ENCODE data around the gene ALOX12B.

ALOX12B gene

DNA sequence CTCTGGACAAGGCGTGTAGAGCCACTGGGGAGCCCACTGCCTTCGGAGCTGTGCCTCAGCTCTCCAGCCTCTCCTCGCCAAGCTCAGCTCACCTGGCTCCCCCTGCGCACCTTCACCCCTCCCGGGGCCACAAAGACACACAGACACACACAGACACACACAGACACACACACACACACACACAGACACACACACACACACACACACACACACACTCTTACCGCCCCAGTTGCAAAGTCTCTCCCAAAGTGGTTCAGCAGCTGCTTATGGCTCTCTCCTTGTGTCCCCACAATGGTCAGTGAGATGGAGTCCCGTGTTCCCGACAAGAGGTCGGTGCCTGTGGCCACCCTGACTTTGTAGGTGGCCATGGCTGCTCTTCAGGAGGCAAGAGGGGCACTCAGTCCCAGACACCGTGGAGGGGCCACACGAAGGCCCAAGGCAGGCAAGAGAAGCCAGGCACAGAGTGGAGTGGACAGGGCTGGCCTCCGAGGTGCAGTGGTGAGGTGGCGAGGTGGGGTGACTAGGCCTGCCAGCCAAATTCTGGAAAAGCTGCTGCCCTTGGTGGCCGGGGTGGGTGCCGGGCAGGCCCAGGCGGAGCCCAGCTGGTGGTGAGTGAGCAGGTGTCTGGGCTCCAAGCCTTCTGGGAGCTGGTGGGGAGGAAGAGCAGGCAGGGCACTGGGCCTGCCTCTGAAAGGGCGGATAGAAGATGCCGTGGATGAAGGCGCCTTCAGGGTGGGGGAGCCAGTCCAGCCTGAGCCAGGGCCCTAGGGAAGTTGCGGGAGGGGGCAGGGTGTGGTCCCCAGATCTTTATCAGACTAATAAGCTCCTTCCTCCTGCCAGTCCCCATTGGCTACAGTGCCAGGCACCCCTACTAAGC is at the start of gene ALOX12B:
Gene ALOX12B, minus strand, starts transcription at position 642 of the 877 bp plus-strand sequence. Its CDS starts 274 bp downstream, at position 368.
- DNase-seq: no peak

GRCh38 chr17:8133941-8134340 is 46.4 kb upstream of the ALOX12B start:
- DNase-seq: no peak

DNA sequence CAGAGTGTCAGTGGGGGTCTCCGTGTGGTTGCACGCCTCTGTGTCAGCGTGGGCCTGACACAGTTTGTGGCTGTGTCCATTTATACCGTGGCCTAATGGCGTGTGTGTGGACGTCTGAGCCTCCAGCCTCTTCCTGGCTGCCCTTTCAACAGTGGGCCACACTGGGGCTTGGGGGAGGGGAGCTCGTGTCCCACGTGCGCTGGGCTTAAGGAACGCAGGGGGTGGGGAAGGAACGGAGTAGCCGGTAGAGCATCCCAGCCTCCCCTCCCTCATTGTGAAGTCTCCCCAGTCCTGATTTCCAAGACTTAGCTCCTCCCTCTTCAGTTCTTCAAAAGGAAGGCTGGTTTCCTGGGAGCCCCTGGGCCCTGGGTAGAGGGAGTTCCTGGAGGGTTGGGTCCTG is 45.9 kb upstream of the ALOX12B start:
- no peak for DNase-seq

DNA sequence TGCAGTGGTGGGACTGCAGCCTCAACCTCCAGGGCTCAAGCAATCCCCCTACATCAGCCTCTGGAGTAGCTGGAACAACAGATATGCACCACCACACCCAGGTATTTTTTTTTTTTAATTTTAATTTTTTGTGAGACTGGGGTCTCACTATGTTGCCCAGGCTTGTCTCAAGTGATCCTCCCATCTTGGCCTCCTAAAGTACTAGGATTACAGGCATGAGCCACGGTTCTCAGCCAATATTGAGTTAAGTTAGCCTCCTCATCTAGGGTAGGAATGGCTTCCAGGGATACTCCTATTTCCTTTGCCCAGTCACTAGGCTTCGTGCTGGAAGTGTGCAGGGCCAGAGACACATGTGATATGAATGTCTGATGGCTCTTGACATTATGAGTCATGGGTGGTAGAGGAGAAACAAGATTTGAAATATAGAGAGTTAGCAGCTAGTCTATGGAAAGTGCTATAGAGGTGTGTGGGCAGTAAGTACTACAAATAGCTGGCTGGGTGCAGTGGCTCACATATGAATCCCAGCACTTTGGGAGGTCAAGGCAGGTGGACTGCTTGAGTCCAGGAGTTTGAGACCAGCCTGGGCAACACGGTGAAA is 44.4 kb upstream of the ALOX12B start:
- no peak for DNase-seq

DNA sequence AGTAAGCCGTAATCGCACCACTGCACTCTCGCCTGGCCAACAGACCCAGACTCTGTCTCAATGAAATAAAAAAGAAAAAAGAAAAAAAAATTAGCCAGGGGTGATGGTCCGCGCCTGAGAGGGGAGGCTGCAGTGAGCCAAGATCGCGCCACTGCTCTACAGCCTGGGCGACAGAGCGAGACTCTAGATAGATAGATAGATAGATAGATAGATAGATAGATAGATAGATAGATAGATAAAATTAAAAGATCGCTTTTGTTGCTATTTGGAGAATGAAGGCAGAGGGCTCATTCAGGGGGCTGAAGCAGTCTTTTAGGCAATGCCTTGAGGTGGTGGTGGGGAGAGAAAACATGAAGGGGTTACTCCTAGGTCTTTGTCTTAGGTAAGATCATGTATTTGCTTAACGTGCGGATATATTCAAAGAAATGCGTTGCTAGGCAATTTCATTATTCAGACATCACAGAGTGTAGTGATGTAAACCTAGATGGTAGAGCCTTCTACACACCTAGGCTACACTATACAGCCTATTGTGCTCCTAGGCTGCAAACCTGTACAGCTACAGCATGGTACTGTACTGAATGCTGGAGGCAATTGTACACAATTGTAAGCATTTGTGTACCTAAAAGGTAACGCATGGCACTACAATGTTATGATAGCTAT is 40.7 kb upstream of the ALOX12B start:
- DNase-seq: no peak

DNA sequence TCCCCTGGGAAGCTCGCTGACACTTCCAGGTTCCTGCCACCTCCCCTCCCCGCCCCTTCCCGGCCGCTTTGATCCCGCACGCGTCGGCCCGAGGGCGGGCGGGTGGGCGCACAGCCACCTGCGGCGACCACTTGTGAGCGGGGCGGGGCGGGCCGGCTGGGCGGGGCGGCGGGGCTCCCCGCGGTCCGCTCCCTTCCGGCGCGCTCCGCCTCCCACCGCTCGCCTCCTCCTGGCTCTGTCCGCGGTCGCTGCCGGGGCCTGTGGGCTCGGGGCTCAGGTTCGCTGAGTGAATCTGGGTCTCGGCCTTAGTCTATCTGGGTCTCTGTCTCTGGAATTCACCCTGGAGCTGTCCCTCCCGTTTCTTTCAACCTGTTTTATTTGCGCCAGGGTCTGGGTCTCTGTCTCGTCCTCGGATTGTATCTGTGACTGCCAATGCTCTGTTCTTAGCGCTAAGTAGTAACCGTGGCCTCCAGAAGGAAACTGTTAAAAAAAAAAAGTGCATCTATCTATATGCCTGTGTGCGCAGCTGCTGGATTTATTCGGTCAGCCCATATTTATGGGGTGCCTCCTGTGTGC is 39.1 kb upstream of the ALOX12B start:
- DNase-seq: no peak

DNA sequence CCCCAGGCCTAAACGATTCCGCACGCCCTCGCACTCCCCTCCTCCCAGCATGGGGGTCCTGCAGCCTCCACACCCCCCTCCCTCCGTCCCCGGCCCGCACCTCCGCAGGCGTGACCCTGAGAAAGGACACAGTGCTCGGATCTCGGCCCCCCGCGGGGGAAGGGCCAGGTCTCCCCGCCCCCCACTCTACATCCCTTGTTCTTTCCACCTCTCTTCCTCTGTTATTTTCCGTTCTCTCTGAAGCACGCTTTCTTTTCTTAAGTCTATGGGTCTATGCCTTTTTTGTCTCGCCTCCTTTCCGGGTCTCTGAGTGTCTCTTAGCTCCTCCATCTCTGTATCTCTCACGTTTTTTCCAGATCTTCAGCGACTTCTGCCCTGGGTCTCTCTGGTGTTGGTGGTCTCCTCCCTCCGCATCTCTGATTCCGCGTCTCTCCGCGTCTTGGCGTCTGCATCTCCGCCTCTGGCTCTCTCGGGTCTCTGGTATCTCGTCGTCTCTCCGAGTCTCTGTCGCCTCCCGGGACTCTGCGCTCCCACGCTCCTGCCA is 38.5 kb upstream of the ALOX12B start:
- DNase-seq: no peak

GRCh38 chr17:8125154-8125946 is 37.8 kb upstream of the ALOX12B start:
- DNase-seq: peak; percentile 83 to 87

DNA sequence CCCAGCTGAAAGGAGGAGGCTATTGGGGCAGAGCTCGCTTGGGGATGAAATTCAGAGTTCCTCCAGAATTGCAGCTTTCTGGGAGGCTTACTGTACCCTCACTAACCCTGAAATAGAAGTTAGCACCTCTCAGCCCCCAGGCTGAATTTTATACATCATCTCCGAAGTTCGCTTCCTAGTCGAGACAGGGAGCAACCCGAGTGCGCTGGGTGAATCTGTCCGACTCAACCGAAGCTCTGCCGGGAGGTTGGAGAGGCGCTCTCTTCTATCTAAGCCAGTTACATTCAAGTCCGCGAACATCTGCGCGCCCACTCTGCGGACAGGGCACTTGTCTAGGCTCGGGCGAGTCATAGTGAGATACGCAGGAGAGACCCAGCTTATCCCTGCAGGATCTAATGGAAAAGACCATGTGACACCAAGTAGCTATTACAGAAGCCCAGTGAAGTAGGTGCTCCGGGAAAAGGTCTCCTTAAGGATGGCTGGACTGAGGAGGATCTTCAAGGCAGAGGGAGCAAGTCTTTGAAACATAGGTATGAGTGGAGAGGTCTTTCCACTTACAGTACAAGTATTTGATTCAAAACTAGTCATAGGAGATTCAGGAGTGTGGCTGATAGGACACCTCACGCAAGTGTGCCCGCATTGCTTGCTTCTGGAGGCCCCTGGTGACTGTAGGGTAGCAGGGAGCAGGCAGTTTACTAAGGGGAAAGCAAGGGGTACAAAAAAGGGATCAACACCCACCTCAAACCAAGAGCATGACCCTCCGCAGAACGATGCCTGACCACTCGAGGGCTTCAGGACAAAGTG is 37.0 kb upstream of the ALOX12B start:
- DNase-seq: no peak

DNA sequence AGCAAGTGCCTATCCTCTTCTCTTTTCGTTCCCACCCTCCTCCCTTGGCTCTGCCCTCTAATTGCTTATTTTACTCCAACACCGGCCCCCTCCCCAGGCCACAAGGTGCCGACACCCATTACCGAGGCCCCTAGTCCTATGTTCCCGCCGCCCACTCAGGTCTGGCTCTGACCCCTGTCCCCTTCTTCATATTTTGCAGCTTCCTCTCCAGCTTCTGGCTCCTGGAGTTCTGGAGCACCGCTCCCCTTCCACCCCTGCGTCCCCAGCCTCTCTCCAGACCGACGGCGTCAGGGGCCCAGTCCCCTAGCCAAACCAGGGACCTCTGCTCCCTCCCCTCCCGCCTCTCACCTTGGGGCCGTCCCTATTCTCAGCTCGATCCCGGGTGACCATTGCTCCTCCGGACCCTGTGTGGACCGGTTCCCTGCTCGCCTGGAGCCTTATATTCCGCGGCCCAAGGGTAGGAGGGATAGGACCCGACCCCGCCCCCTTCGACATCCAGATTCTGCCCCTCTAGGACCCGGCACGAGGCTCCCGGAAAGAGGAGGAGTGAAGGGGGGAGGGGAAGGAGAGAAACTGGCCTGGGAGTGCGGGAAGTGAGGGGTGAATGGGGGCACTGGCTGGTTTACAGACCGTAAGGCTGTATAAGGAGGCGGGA is 36.3 kb upstream of the ALOX12B start, which contains the start of gene HES7:
Gene HES7, minus strand, starts transcription at position 412 of the 655 bp plus-strand sequence. Its CDS starts 22 bp downstream, at position 390.
- DNase-seq: no peak

DNA sequence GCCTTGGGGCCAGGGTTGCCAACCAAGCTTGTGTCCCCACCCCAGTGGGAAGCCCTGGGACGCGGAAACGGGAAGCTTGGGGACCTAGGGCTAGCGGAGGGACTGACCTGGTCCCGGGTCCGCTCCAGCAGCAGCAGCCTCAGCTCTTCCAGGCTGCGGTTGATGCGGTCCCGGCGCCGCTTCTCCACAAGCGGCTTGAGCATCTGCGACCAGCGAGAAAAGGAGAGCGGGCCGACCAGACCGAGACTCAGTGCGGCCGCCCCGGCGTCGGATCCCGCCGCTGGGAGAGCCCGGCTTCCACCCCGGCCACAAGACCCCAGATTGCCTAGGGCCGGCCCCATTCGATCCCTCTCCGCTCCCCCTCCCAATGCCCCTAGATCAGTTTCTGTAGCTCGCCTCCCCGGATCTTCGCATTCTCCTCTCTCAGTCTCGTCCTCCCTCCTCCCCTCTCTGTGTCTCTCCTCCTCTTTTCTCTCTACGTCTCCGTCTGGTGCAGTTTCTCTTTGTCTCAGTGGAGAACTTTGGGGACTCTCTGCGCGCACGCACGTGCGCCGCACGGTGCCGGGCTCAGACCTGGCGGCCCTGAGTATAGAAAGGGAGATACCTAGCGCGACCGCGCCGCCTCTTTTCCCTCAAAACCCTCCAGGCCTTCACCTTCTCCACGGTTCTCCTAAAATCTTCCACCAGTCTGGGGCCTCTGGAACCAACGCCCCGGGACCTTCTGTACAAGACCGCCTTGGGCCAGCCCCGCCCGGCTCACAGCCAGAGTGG is 35.6 kb upstream of the ALOX12B start:
- no peak for DNase-seq

- no peak for DNase-seq
Observed at GRCh38 chr17:8122422-8122923, 35.0 kb upstream of the ALOX12B start.

DNA sequence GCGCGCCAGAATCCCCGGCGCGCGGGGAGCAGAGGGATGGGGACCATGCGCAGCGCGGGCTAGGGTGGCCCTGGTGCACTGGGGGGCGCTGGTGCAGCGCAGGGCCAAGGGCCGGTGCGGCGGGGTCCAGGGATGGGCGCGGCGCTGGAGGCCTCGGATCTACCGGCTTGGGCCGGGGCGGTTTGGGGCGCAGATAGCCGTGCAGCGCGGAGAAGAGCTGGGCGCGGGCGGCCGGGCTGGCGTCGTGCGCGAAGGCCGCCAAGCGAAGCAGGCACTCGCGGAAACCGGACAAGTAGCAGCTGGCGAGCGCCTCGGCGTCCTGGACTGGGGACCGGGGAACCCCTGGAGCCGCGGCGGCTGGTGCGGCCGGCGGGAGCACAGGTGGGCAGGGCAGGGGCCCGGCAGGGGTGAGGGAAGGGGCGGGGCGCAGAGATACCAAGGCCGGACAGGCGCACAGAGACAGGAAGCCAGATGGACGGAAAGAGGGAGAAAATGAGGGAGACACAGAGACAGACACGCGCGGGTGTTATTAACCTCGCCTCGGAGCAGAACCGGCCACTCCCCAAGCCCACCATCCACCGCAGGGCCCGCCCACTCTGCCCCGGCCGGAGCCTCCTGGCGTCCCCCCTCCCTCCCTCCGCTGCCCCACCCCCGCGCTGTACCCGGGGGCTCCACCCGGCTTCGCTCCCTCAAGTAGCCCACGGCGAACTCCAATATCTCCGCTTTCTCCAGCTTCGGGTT is 34.3 kb upstream of the ALOX12B start:
- no peak for DNase-seq

GRCh38 chr17:8121407-8121680 is 33.8 kb upstream of the ALOX12B start:
- DNase-seq: no peak

DNA sequence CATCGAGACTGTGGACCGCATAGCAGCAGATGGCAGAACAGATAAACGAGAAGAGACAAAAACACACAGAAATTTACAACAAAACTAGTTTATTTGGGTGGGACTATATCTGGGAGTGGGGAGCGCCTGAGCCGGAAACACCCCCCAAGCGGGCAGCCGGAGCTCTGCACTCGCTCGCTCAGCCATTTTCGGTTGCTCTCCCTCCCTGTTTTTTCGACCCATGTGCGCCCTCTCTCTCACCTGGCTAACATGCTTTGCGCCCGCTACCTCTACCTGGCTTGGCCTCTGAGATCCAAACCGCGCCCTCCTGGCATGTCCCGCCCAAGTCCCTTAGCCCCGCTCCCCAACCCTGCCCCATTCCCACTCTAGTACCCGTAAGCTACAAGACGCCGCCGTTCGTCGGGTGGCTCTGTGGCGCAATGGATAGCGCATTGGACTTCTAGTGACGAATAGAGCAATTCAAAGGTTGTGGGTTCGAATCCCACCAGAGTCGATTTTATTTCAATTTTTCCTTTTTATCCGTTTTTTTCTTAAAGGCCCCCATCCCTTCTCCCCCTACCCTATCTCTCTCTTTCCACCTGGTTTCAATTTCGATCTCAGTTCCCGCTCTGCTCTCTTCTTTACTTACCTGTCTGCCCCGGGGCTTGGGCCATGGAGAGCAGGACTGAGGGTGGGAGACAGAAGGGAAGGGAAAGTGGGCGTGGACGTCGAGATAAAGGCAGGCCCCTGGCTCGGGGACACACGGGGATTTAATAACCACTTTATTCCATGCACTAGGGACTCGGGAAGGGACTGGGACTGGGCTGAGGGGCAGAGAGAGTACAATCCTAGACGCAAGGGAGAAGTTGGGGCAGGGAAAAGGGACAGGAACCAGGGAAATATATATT is 33.2 kb upstream of the ALOX12B start:
- peak; percentile 67 to 69 for DNase-seq

GRCh38 chr17:8119581-8120519 is 32.3 kb upstream of the ALOX12B start:
- DNase-seq: peak; percentile 78 to 80
